Ishikawa (cell line): ENCODE measurements around the gene NRM.

Experiments
- CEBPB ChIP-seq: IDR thresholded peaks from 2 replicates; pipeline ENCODE4 v1.6.1; 2012
- CREB1 ChIP-seq: IDR thresholded peaks from 2 replicates; pipeline ENCODE4 v1.6.1; 2012; ENCODE audit warnings: low read depth
- EGR1 ChIP-seq: IDR thresholded peaks from 2 replicates; pipeline ENCODE4 v1.6.1; 2012
- EP300 ChIP-seq: IDR thresholded peaks from 2 replicates; pipeline ENCODE4 v1.6.1; 2012; ENCODE audit warnings: borderline replicate concordance
- FOXM1 ChIP-seq: IDR thresholded peaks from 2 replicates; pipeline ENCODE4 v1.6.1; 2012; ENCODE audit warnings: low read depth, borderline replicate concordance
- NFIC ChIP-seq: IDR thresholded peaks from 2 replicates; pipeline ENCODE4 v1.6.1; 2012
- RAD21 ChIP-seq: IDR thresholded peaks from 2 replicates; pipeline ENCODE4 v1.6.1; 2012; ENCODE audit warnings: low read depth
- TAF1 ChIP-seq: IDR thresholded peaks from 2 replicates; pipeline ENCODE4 v1.6.1; 2012; ENCODE audit warnings: low read depth, mild to moderate bottlenecking
- TCF12 ChIP-seq: IDR thresholded peaks from 2 replicates; pipeline ENCODE4 v1.6.1; 2012; ENCODE audit warnings: low read depth
- TEAD4 ChIP-seq: IDR thresholded peaks from 2 replicates; pipeline ENCODE4 v1.6.1; 2012
- YY1 ChIP-seq: IDR thresholded peaks from 2 replicates; pipeline ENCODE4 v1.6.1; 2012; ENCODE audit warnings: low read depth
- ZBTB7A ChIP-seq: IDR thresholded peaks from 2 replicates; pipeline ENCODE4 v1.6.1; 2012; ENCODE audit warnings: low read depth
- TF ChIP-seq, protein P1 (sequence below): IDR thresholded peaks from 2 replicates; pipeline ENCODE4 v1.6.1; 2012; ENCODE audit warnings: low read depth, mild to moderate bottlenecking
- TF ChIP-seq, protein P2 (sequence below): IDR thresholded peaks from 2 replicates; pipeline ENCODE4 v1.6.1; 2012
- TF ChIP-seq, protein P3 (sequence below): IDR thresholded peaks from 2 replicates; pipeline ENCODE4 v1.6.1; 2012

NRM gene

DNA sequence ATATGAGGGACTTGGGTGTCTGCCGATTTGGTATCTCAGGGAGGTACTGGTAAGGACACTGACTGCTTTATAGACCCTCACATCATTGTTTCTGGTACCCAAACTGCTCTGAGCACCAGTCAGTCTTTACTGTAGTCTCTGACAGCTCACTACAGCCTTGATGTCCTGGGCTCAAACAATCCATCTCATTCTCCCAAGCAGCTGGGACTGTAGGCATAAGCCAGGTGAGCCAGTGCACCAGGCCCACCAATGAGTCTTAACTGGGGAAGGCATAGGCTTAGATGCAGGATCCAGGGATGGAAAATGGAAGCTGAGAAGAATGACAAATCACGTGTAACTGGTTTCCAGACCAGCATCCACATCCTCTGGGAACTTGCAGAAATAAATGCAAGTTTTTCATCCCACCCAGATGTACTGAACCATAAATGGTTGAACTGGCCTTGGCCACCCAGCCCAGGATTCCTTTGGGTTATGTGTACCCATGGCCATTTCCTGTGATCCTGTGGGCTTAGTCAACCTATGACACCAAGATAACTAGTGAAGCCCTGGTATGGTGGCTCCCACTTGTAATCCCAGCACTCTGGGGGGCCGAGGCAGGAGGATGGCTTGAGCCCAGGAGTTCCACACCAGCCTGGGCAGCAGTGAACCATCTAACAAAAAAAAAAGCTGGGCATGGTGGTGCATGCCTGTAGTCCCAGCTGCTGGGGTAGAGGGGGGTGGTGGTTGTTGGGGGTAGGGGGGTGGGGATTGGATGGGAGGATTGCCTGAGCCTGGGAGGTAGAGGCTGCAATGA is 35.1 kb upstream of the NRM start:
- no peak for TF ChIP-seq CEBPB
- no peak; the same call in 1 of the 2 replicates for TF ChIP-seq NFIC
- 0 out of 2 replicates have a peak, but pooled peaks have one; percentile 24 for TF ChIP-seq TCF12
- no peak for TF ChIP-seq CREB1
- peak; percentile 12; the same call in 1 of the 2 replicates for TF ChIP-seq TEAD4
- TF ChIP-seq EP300 = no peak
- TF ChIP-seq, protein P1, sequence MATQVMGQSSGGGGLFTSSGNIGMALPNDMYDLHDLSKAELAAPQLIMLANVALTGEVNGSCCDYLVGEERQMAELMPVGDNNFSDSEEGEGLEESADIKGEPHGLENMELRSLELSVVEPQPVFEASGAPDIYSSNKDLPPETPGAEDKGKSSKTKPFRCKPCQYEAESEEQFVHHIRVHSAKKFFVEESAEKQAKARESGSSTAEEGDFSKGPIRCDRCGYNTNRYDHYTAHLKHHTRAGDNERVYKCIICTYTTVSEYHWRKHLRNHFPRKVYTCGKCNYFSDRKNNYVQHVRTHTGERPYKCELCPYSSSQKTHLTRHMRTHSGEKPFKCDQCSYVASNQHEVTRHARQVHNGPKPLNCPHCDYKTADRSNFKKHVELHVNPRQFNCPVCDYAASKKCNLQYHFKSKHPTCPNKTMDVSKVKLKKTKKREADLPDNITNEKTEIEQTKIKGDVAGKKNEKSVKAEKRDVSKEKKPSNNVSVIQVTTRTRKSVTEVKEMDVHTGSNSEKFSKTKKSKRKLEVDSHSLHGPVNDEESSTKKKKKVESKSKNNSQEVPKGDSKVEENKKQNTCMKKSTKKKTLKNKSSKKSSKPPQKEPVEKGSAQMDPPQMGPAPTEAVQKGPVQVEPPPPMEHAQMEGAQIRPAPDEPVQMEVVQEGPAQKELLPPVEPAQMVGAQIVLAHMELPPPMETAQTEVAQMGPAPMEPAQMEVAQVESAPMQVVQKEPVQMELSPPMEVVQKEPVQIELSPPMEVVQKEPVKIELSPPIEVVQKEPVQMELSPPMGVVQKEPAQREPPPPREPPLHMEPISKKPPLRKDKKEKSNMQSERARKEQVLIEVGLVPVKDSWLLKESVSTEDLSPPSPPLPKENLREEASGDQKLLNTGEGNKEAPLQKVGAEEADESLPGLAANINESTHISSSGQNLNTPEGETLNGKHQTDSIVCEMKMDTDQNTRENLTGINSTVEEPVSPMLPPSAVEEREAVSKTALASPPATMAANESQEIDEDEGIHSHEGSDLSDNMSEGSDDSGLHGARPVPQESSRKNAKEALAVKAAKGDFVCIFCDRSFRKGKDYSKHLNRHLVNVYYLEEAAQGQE = no peak

GRCh38 chr6:30724906-30725667 is 34.3 kb upstream of the NRM start:
- TF ChIP-seq NFIC (no peak), CEBPB (no peak), EP300 (no peak), TEAD4 (no peak), RAD21 (no peak), CREB1 (no peak), FOXM1 (no peak), TAF1 (no peak), EGR1 (no peak), YY1 (no peak), TCF12 (no peak), ZBTB7A (no peak)
- TF ChIP-seq, protein P2, sequence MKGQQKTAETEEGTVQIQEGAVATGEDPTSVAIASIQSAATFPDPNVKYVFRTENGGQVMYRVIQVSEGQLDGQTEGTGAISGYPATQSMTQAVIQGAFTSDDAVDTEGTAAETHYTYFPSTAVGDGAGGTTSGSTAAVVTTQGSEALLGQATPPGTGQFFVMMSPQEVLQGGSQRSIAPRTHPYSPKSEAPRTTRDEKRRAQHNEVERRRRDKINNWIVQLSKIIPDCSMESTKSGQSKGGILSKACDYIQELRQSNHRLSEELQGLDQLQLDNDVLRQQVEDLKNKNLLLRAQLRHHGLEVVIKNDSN = no peak
- TF ChIP-seq, protein P3, sequence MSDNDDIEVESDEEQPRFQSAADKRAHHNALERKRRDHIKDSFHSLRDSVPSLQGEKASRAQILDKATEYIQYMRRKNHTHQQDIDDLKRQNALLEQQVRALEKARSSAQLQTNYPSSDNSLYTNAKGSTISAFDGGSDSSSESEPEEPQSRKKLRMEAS = no peak
- TF ChIP-seq, protein P1 = no peak

DNA sequence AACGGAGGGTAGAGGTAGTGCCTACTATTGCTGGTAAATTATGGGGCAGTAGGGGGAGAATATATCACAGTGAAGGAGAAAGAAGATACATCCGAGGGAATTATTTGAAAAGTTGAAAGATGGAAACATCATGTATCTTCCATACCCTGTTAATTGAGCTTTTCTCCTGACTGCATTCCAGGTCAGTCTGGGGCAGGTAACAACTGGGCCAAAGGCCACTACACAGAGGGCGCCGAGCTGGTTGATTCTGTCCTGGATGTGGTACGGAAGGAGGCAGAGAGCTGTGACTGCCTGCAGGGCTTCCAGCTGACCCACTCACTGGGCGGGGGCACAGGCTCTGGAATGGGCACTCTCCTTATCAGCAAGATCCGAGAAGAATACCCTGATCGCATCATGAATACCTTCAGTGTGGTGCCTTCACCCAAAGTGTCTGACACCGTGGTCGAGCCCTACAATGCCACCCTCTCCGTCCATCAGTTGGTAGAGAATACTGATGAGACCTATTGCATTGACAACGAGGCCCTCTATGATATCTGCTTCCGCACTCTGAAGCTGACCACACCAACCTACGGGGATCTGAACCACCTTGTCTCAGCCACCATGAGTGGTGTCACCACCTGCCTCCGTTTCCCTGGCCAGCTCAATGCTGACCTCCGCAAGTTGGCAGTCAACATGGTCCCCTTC is 32.5 kb upstream of the NRM start:
- TF ChIP-seq EP300 = 0 out of 2 replicates have a peak, but pooled peaks have one; percentile 4

- TF ChIP-seq, protein P3 = no peak
- TF ChIP-seq TEAD4 = peak; percentile 15; the same call in 1 of the 2 replicates
- peak; percentile 66 for TF ChIP-seq RAD21
Observed at GRCh38 chr6:30722280-30723112, 31.7 kb upstream of the NRM start.

DNA sequence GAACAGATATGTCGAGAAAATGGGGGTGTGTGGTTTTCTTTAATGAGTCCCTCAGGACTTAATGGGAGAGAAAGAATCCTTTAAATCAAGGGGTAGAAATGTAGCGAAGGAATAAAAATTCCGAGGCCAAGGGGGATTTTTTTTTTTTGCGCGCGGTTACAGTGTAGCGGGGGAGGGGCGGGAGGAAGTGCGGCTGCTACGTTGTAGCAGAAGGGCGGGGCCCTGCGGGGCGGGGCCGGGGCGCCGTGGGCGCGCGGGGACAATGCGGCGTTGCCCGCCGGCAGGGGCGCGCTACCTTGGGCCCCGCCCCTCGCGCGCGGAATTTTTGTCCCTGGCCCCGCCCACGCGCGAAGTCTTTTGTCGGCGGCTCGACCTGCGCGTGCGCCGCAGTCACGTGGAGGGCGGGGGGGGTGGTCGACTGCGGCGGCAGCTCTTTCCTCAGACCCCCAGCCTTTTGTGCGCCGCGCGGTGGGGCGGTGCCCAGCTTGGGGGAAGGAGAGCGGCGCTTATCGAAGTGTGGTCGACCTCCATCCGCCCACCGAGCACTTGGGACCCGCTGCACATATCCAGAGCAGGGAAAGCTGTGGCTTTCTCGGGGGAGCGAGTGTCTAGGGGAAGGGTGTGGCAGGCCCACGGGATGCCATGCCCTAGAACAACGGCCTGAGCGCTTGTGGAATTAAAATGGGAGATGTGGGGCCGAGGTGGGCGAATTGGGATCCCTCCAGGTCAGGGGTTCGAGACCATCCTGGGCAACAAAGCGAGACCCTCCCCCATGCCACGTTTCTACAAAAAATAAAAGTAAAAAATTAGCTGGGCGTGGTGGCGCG is 30.6 kb upstream of the NRM start:
- peak; percentile 7; the same call in 1 of the 2 replicates for TF ChIP-seq TAF1
- TF ChIP-seq EP300 = no peak; the same call in 1 of the 2 replicates
- 0 out of 2 replicates have a peak, but pooled peaks have one; percentile 27 for TF ChIP-seq CEBPB
- 0 out of 2 replicates have a peak, but pooled peaks have one; percentile 41 for TF ChIP-seq CREB1
- peak; percentile 46; the same call in 1 of the 2 replicates for TF ChIP-seq EGR1
- TF ChIP-seq, protein P2 = peak; percentile 97
- TF ChIP-seq, protein P3 = peak; percentile 83
- no peak for TF ChIP-seq RAD21
- TF ChIP-seq NFIC = no peak
- peak; percentile 63 for TF ChIP-seq TEAD4
- TF ChIP-seq YY1 = 0 out of 2 replicates have a peak, but pooled peaks have one; percentile 30
- TF ChIP-seq, protein P1 = no peak
- no peak for TF ChIP-seq TCF12
- peak; percentile 74; the same call in 1 of the 2 replicates for TF ChIP-seq ZBTB7A
